ENCODE results near the gene SGF29. TPM values are rescaled to one million over a fixed set of nuclear protein-coding genes. Genes with fewer than 3 reads are reported as not detected.
"Not testable (repeated sequence)": the region's sequence is repeated elsewhere in the genome, so short reads cannot be mapped to it uniquely, and the experiment has no call there.

SGF29 gene
- polyA plus RNA-seq, 4 donors: 20.1 to 25.4 (median 20.9) TPM

GRCh38 chr16:28562199-28562598 is 8.5 kb downstream of the SGF29 start:
- no peak for DNase-seq (ENCODE audit: low read depth in 4 of 4, low spot score in 3 of 4)

- no peak for DNase-seq (ENCODE audit: low read depth in 4 of 4, low spot score in 3 of 4)
These were observed 9.5 kb downstream of the SGF29 start for GRCh38 chr16:28563218-28563617.

GRCh38 chr16:28566233-28566925 is 12.7 kb downstream of the SGF29 start:
- DNase-seq (ENCODE audit: low read depth in 4 of 4, low spot score in 3 of 4): not testable (repeated sequence)

- DNase-seq (ENCODE audit: low read depth in 4 of 4, low spot score in 3 of 4): no peak
These were observed 13.6 kb downstream of the SGF29 start for GRCh38 chr16:28567292-28567691.

- DNase-seq (ENCODE audit: low read depth in 4 of 4, low spot score in 3 of 4): no peak
These were observed 15.3 kb downstream of the SGF29 start for GRCh38 chr16:28569021-28569420.

GRCh38 chr16:28569968-28570752 is 16.4 kb downstream of the SGF29 start:
- DNase-seq (ENCODE audit: low read depth in 4 of 4, low spot score in 3 of 4): no peak

- peak in 3 of 4 donors; percentile 59 to 70 (median 62) for DNase-seq (ENCODE audit: low read depth in 4 of 4, low spot score in 3 of 4)
These were observed 19.2 kb downstream of the SGF29 start for GRCh38 chr16:28572696-28573510.

- no peak for DNase-seq (ENCODE audit: low read depth in 4 of 4, low spot score in 3 of 4)
These were observed 20.3 kb downstream of the SGF29 start for GRCh38 chr16:28573738-28574718.

GRCh38 chr16:28574925-28575324 is 21.2 kb downstream of the SGF29 start:
- DNase-seq (ENCODE audit: low read depth in 4 of 4, low spot score in 3 of 4): no peak

GRCh38 chr16:28575446-28576109 is 21.9 kb downstream of the SGF29 start:
- no peak for DNase-seq (ENCODE audit: low read depth in 4 of 4, low spot score in 3 of 4)

- no peak for DNase-seq (ENCODE audit: low read depth in 4 of 4, low spot score in 3 of 4)
These were observed 27.1 kb downstream of the SGF29 start for GRCh38 chr16:28580726-28581315.

- no peak for DNase-seq (ENCODE audit: low read depth in 4 of 4, low spot score in 3 of 4)
These were observed 32.0 kb downstream of the SGF29 start for GRCh38 chr16:28585674-28586073.

- DNase-seq (ENCODE audit: low read depth in 4 of 4, low spot score in 3 of 4): no peak
These were observed 32.7 kb downstream of the SGF29 start for GRCh38 chr16:28586466-28586865.

- DNase-seq (ENCODE audit: low read depth in 4 of 4, low spot score in 3 of 4): no peak
These were observed 33.7 kb downstream of the SGF29 start for GRCh38 chr16:28587386-28587785.

- no peak for DNase-seq (ENCODE audit: low read depth in 4 of 4, low spot score in 3 of 4)
These were observed 35.3 kb downstream of the SGF29 start for GRCh38 chr16:28589069-28589468.

GRCh38 chr16:28589930-28590329 is 36.2 kb downstream of the SGF29 start:
- DNase-seq (ENCODE audit: low read depth in 4 of 4, low spot score in 3 of 4): no peak

- DNase-seq (ENCODE audit: low read depth in 4 of 4, low spot score in 3 of 4): no peak
These were observed 36.9 kb downstream of the SGF29 start for GRCh38 chr16:28590384-28591340.

GRCh38 chr16:28591355-28591754 is 37.6 kb downstream of the SGF29 start:
- no peak for DNase-seq (ENCODE audit: low read depth in 4 of 4, low spot score in 3 of 4)

Measured in left renal pelvis (tissue), 4 donors.